Skeletal muscle tissue (tissue), 4 donors: Measurements from ENCODE around the gene AGO4. TPM values are rescaled to one million over a fixed set of nuclear protein-coding genes. Genes with fewer than 3 reads are reported as not detected.
"Not testable (repeated sequence)": the region's sequence is repeated elsewhere in the genome, so short reads cannot be mapped to it uniquely, and the experiment has no call there.

Experiments used
- H3K27ac ChIP-seq: one replicate; pipeline ENCODE4 v1.7.0; 2013; ENCODE audit warnings: mild to moderate bottlenecking, low read depth, low read length, inconsistent platforms
- H3K27me3 ChIP-seq, 3 donors: one replicate each; pipeline ENCODE4 v1.7.0; 2013; ENCODE audit warnings: low read length in 3 of 3; ENCODE audit not compliant: control insufficient read depth in 3 of 3, insufficient read depth in 3 of 3
- H3K36me3 ChIP-seq, 3 donors: one replicate each; pipeline ENCODE4 v1.7.0; 2013; ENCODE audit warnings: low read length in 3 of 3; ENCODE audit not compliant: control insufficient read depth in 3 of 3, insufficient read depth in 3 of 3
- H3K4me1 ChIP-seq, 3 donors: one replicate each; pipeline ENCODE4 v1.7.0; 2013; ENCODE audit warnings: low read length in 3 of 3, mild to moderate bottlenecking in 3 of 3; ENCODE audit not compliant: control insufficient read depth in 3 of 3, insufficient read depth in 3 of 3
- H3K4me3 ChIP-seq, 3 donors: one replicate each; pipeline ENCODE4 v1.7.0; 2013; ENCODE audit warnings: low read length in 3 of 3
- H3K9ac ChIP-seq, 3 donors: one replicate each; pipeline ENCODE4 v1.7.0; 2013; ENCODE audit warnings: low read length in 3 of 3, mild to moderate bottlenecking in 3 of 3, moderate library complexity in 2 of 3, low read depth in 1 of 3
- H3K9me3 ChIP-seq, 3 donors: one replicate each; pipeline ENCODE4 v1.7.0; 2013; ENCODE audit warnings: low read length in 3 of 3; ENCODE audit not compliant: control insufficient read depth in 3 of 3
- total RNA-seq: library from RNA; depleted of rRNA; stranded (reverse); fragments of >200 nt; gene quantifications from one replicate; pipeline ENCODE4 v1.2.3, GENCODE V29; 2014
- donor health status: Osteomylitis.

The AGO4 gene
- total RNA-seq, 1 donor from 2014 or later: 17.7 TPM

GRCh38 chr1:35887508-35887907 lies 79.7 kb downstream of the AGO4 start:
- Histone ChIP-seq H3K9me3 (no peaks in the 10 kb centered on the region), H3K9ac (no peak overlapping the region), H3K36me3 (peaks cover 4 to 13% (median 11%) of the 10 kb centered on the region in 3 donors), H3K4me1 (peaks cover 6 to 31% (median 11%) of the 10 kb centered on the region in 3 donors), H3K27me3 (no peaks in the 10 kb centered on the region), H3K4me3 (no peak overlapping the region), H3K27ac (no peak overlapping the region)

- Histone ChIP-seq H3K27ac (no peak overlapping the region), H3K27me3 (no peaks in the 10 kb centered on the region), H3K4me3 (no peak overlapping the region), H3K4me1 (peaks cover 4 to 33% (median 8%) of the 10 kb centered on the region in 3 donors), H3K9ac (no peak overlapping the region), H3K9me3 (no peaks in the 10 kb centered on the region), H3K36me3 (peaks cover 4 to 20% (median 16%) of the 10 kb centered on the region in 3 donors)
Observed at GRCh38 chr1:35888255-35888654, 80.4 kb downstream of the AGO4 start.

GRCh38 chr1:35888981-35889380 lies 81.2 kb downstream of the AGO4 start:
- H3K4me3 ChIP-seq, H3K9ac ChIP-seq, H3K27ac ChIP-seq, H3K27me3 ChIP-seq, H3K9me3 ChIP-seq: not testable (repeated sequence)
- peaks cover 7 to 35% (median 9%) of the 10 kb centered on the region in 3 donors for H3K4me1 ChIP-seq
- H3K36me3 ChIP-seq: peaks cover 11 to 26% (median 23%) of the 10 kb centered on the region in 3 donors

DNA sequence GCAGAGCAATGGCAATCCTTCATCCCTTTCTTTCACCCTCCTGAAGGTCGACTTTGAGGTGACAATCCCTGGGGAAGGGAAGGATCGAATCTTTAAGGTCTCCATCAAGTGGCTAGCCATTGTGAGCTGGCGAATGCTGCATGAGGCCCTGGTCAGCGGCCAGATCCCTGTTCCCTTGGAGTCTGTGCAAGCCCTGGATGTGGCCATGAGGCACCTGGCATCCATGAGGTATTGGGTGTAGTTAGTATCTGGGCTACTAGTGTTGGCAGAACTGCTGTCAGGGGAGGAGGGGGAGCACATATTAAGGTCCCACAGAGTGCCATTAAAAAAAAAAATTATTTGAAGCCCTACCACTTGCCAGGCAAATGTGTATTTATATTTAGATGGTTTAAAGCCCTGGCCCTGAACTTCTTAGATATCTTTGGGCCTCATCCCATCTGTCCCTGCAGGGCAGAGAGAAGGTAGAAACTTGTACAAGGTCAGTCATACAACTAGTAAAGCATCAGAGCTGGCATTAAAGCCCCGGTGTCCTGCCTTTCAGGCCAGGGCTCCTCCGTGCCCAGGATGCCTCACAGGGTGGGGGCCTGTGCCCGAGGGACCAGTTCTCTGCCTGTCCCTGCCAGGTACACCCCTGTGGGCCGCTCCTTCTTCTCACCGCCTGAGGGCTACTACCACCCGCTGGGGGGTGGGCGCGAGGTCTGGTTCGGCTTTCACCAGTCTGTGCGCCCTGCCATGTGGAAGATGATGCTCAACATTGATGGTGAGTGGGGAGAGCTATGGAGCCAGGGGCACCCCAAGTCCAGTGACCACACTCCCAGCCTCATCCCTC lies 85.4 kb downstream of the AGO4 start:
- peak overlapping the region; percentile 20 for H3K27ac ChIP-seq
- no peak overlapping the region for H3K4me3 ChIP-seq
- H3K9me3 ChIP-seq: no peaks in the 10 kb centered on the region
- H3K36me3 ChIP-seq: peaks cover 21 to 45% (median 41%) of the 10 kb centered on the region in 3 donors
- H3K9ac ChIP-seq: no peak overlapping the region
- peaks cover 0 to 23% (median 7%) of the 10 kb centered on the region in 3 donors for H3K4me1 ChIP-seq
- H3K27me3 ChIP-seq: no peaks in the 10 kb centered on the region

DNA sequence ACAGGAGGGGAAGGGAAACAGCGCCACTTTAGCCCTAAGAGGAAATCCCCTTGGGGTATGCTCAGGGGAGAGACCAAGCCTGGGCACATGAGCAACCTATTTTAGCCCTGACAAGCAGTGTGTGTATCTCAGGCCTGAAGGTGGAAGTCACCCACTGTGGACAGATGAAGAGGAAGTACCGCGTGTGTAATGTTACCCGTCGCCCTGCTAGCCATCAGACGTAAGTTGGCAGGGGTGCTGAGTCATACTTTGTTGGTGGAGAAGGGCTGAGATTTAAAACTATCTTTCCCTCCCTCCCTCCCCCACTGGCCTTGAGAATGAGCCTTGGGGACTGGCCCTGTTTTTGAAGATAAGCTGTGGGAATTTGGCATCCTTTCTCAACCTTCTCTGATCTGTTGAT lies 86.4 kb downstream of the AGO4 start:
- Histone ChIP-seq H3K4me3 (no peak overlapping the region), H3K27ac (peak overlapping the region; percentile 45), H3K9me3 (no peaks in the 10 kb centered on the region), H3K36me3 (peaks cover 17 to 50% (median 38%) of the 10 kb centered on the region in 3 donors), H3K27me3 (no peaks in the 10 kb centered on the region), H3K9ac (no peak overlapping the region), H3K4me1 (peaks cover 0 to 23% (median 7%) of the 10 kb centered on the region in 3 donors)

DNA sequence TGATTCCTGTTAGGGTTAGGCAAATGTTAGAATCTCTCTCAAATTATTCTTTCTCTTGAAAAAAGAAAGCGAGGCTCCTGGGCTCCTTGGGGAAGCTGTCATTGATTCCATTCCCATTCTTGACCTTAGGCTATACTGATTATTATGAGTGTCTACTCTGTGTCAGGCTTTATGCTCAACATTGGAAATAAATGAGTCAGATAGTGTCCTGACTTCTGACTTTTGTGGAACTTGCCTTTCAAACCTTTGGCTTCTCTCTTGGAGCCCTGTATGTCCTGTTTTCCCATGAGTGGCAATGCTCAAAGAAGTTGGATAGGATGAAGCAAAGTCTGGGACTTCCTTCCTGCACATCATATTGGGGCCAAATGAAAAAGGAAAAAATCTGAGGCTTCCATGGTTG lies 86.8 kb downstream of the AGO4 start:
- no peaks in the 10 kb centered on the region for H3K9me3 ChIP-seq
- no peak overlapping the region for H3K9ac ChIP-seq
- H3K27ac ChIP-seq: peak overlapping the region; percentile 45
- peaks cover 17 to 48% (median 36%) of the 10 kb centered on the region in 3 donors for H3K36me3 ChIP-seq
- no peaks in the 10 kb centered on the region for H3K27me3 ChIP-seq
- no peak overlapping the region for H3K4me3 ChIP-seq
- peaks cover 0 to 23% (median 7%) of the 10 kb centered on the region in 3 donors for H3K4me1 ChIP-seq

DNA sequence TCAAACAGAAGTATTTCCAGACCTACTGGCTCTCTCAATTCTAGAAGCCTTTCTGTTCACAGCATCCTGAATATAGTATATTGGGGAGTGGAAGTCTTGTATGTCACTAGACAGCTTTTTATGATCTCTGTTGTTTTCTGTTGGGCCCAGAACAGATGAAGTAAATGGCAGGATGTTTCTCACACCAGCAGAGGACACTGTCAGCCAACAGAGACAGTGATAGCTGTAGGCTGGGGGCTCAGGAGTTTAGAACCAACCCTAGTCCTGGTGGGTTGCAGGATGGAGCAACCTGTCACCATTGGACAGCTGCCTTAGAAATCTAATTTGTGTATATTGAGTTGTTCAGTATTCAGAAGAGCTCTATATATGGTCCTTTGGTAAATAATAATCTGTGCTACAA lies 92.1 kb downstream of the AGO4 start:
- Histone ChIP-seq H3K36me3 (peaks cover 30 to 55% (median 34%) of the 10 kb centered on the region in 3 donors), H3K4me1 (no peaks in the 10 kb centered on the region), H3K9ac (no peak overlapping the region), H3K27me3 (no peaks in the 10 kb centered on the region), H3K9me3 (no peaks in the 10 kb centered on the region), H3K27ac (no peak overlapping the region), H3K4me3 (no peak overlapping the region)

GRCh38 chr1:35901235-35901634 lies 93.4 kb downstream of the AGO4 start:
- no peak overlapping the region for H3K4me3 ChIP-seq
- H3K27me3 ChIP-seq: no peaks in the 10 kb centered on the region
- no peak overlapping the region for H3K9ac ChIP-seq
- no peaks in the 10 kb centered on the region for H3K4me1 ChIP-seq
- H3K27ac ChIP-seq: no peak overlapping the region
- H3K36me3 ChIP-seq: peaks cover 31 to 54% (median 33%) of the 10 kb centered on the region in 3 donors
- H3K9me3 ChIP-seq: no peaks in the 10 kb centered on the region

DNA sequence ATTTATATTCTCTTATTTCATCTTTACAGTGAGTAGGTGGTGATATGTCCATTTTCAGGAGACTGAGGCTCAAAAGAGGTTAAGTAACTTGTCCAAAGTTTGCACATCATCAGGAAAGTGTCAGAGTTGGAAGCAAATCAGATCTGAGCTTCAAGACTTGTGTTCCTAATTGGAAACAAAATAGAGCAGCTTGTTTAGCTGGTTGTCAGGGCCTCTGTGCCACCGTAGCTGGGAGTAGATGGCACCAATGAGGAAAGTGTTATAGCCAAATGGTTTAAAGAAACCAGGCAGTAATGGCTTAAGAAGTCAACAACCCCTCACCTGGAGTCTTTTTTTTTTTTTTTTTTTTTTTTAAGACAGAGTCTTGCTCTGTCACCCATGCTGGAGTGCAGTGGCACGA lies 94.9 kb downstream of the AGO4 start:
- H3K4me1 ChIP-seq: no peaks in the 10 kb centered on the region
- H3K4me3 ChIP-seq: no peak overlapping the region
- H3K9me3 ChIP-seq: no peaks in the 10 kb centered on the region
- H3K27me3 ChIP-seq: no peaks in the 10 kb centered on the region
- peaks cover 42 to 53% (median 42%) of the 10 kb centered on the region in 3 donors for H3K36me3 ChIP-seq
- no peak overlapping the region for H3K9ac ChIP-seq
- no peak overlapping the region for H3K27ac ChIP-seq
